DND-41 (cell line): ENCODE measurements around the gene EIF2S1.

Source experiments
- ATAC-seq: fragments of 200-7000 bp; cut with Tn5 transposase; 3 replicates; pipeline ENCODE4 v1.9.1; 2021; ENCODE audit warnings: low read depth; ENCODE audit not compliant: insufficient read depth
- DNase-seq: peaks from one replicate; pipeline ENCODE4 v3.0.0-alpha.2; 2020
- H2AFZ ChIP-seq: 2 replicates; pipeline ENCODE4 v1.6.0; 2012; ENCODE audit warnings: low read depth, low read length
- H3K27ac ChIP-seq: 2 replicates; pipeline ENCODE4 v1.5.1; 2012; ENCODE audit warnings: low read length, inconsistent platforms
- H3K27me3 ChIP-seq: fragments of 200-600 bp; sonication (generic); 2 replicates; pipeline ENCODE4 v1.6.0; 2012; ENCODE audit warnings: low read length, mild to moderate bottlenecking, inconsistent platforms; ENCODE audit not compliant: insufficient read depth, poor library complexity
- H3K36me3 ChIP-seq: 2 replicates; pipeline ENCODE4 v1.5.1; 2012; ENCODE audit warnings: low read length, inconsistent platforms; ENCODE audit not compliant: insufficient read depth
- H3K4me1 ChIP-seq: 2 replicates; pipeline ENCODE4 v1.5.1; 2012; ENCODE audit warnings: mild to moderate bottlenecking, low read length; ENCODE audit not compliant: insufficient read depth
- H3K4me2 ChIP-seq: 2 replicates; pipeline ENCODE4 v1.6.0; 2012; ENCODE audit warnings: mild to moderate bottlenecking, moderate library complexity, low read length, inconsistent platforms; ENCODE audit not compliant: insufficient read depth
- H3K4me3 ChIP-seq, 2 experiments: fragments of 200-600 bp in 1 of 2; shearing (Covaris generic) in 1 of 2; 2 replicates each; pipeline ENCODE4 v1.5.1; 2012 to 2016; ENCODE audit warnings: inconsistent platforms in 2 of 2, low read length in 2 of 2, mild to moderate bottlenecking in 2 of 2, low read depth in 1 of 2, moderate library complexity in 1 of 2
- H3K79me2 ChIP-seq: 2 replicates; pipeline ENCODE4 v1.6.0; 2012; ENCODE audit warnings: low read length, inconsistent platforms; ENCODE audit not compliant: insufficient read depth
- H3K9ac ChIP-seq: 2 replicates; pipeline ENCODE4 v1.6.0; 2012; ENCODE audit warnings: low read depth, mild to moderate bottlenecking, inconsistent platforms, low read length, moderate library complexity
- H3K9me3 ChIP-seq: 2 replicates; pipeline ENCODE4 v1.5.1; 2012; ENCODE audit warnings: low read length, moderate library complexity, mild to moderate bottlenecking, inconsistent platforms; ENCODE audit not compliant: insufficient read depth, severe bottlenecking
- H4K20me1 ChIP-seq: 2 replicates; pipeline ENCODE4 v1.6.0; 2012; ENCODE audit warnings: low read length; ENCODE audit not compliant: insufficient read depth
- CTCF ChIP-seq: IDR thresholded peaks from 2 replicates; pipeline ENCODE4 v1.5.1; 2012; ENCODE audit warnings: borderline replicate concordance, low read length, moderate library complexity, mild to moderate bottlenecking; ENCODE audit not compliant: poor library complexity, severe bottlenecking; ENCODE audit errors: extremely low read depth
- EZH2 ChIP-seq: IDR thresholded peaks from 3 replicates; pipeline ENCODE4 v1.6.1; 2012; ENCODE audit warnings: borderline replicate concordance, low read depth, mild to moderate bottlenecking, moderate library complexity, low read length, inconsistent platforms; ENCODE audit not compliant: severe bottlenecking

Gene EIF2S1

GRCh38 chr14:67345583-67345982 lies 14.5 kb upstream of the EIF2S1 start:
- no peaks in the 10 kb centered on the region for H3K4me1 ChIP-seq
- no peak overlapping the region for H2AFZ ChIP-seq
- H3K4me3 ChIP-seq: no peak overlapping the region
- ATAC-seq (no peak), DNase-seq (no peak)
- no peaks in the 10 kb centered on the region for H3K27me3 ChIP-seq
- no peak for TF ChIP-seq EZH2
- TF ChIP-seq CTCF: no peak
- H3K36me3 ChIP-seq: peaks cover 64% of the 10 kb centered on the region
- no peak overlapping the region for H3K9ac ChIP-seq
- no peaks in the 10 kb centered on the region for H3K9me3 ChIP-seq
- no peak overlapping the region for H3K4me2 ChIP-seq
- no peak overlapping the region for H3K27ac ChIP-seq
- H3K79me2 ChIP-seq: no peaks in the 10 kb centered on the region
- no peaks in the 10 kb centered on the region for H4K20me1 ChIP-seq

DNA sequence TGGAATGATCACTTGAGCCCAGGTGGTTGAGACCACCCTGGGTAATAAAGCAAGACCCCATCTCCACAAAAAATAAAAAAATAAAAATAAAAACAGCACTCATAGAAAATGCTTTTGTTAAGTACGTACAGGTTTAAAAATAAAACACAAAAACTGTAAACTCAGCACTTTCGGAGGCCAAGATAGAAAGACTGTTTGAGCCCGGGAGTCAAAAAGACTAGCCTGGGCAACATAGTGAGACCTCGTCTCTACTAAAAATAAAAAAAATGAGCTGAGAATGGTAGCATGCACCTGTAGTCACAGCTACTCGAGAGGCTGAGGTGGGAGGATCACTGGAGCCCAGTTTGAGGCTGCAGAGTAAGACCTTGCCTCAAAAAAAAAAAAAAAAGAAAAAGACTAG lies 8.1 kb upstream of the EIF2S1 start:
- peaks cover 3% of the 10 kb centered on the region; the same call in 1 of the 2 replicates for H4K20me1 ChIP-seq
- H3K4me3 ChIP-seq: no peak overlapping the region
- DNase-seq (no peak), ATAC-seq (no peak)
- TF ChIP-seq EZH2: no peak
- peaks cover 37% of the 10 kb centered on the region for H3K79me2 ChIP-seq
- H2AFZ ChIP-seq: no peak overlapping the region
- H3K4me2 ChIP-seq: no peak overlapping the region
- H3K4me1 ChIP-seq: peaks cover under 1% of the 10 kb centered on the region; the same call in 1 of the 2 replicates
- H3K36me3 ChIP-seq: peaks cover 40% of the 10 kb centered on the region; the same call in 1 of the 2 replicates
- no peaks in the 10 kb centered on the region for H3K27me3 ChIP-seq
- H3K9ac ChIP-seq: no peak overlapping the region
- no peaks in the 10 kb centered on the region for H3K9me3 ChIP-seq
- H3K27ac ChIP-seq: no peak overlapping the region

DNA sequence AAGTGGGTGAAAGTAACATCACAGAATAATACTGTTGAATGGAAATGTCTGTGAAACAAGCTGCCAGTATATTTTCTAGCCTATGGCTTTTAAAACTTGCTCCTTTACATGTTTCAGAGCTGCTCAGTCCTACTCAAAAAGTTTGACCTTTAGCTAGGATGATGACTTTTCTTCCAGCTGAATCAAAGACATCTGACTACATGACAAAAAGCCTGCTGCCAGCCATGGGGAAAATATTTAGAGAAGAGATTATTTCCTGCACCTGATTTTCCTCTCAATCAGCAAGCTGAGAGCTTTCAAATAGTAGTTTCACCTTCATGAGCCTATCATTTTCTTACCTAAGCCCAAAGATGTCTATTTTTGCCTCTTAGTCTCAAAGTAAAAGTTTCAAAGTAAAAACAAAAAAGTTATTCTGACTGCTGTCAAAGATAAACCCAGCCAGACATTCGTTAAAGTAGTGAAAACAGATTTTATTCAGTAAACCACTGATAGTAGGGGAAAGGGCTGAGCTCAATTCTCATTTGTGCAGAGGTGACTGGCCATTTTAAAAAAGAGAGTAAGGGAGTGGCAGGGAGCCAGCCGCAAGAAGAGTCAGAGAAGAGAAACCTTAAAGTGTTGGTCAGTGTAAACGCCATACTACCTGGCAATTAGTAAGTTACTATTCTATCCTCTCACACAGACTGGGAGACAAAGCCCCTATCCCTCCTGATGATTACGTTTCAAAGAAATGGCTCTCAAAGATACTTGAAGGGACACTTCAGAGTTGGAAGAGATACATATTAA lies 2.8 kb upstream of the EIF2S1 start:
- H3K4me1 ChIP-seq: peaks cover 36% of the 10 kb centered on the region

More for the DNA sequence above, 2.8 kb upstream of the EIF2S1 start:
- H3K27ac ChIP-seq: no peak overlapping the region
- H3K4me2 ChIP-seq: peak overlapping the region; percentile 83
- TF ChIP-seq CTCF: no peak
- no peak for TF ChIP-seq EZH2
- H3K9ac ChIP-seq: peak overlapping the region; percentile 63; the same call in 1 of the 2 replicates
- H3K27me3 ChIP-seq: no peaks in the 10 kb centered on the region
- no peak overlapping the region for H3K4me3 ChIP-seq
- peaks cover 18% of the 10 kb centered on the region; the same call in 1 of the 2 replicates for H4K20me1 ChIP-seq
- DNase-seq: no peak
- peaks cover 9% of the 10 kb centered on the region; the same call in 1 of the 2 replicates for H3K36me3 ChIP-seq
- no peak for ATAC-seq
- no peak overlapping the region for H2AFZ ChIP-seq
- no peaks in the 10 kb centered on the region for H3K9me3 ChIP-seq
- peaks cover 85% of the 10 kb centered on the region for H3K79me2 ChIP-seq
